NCI-H748 (cell line): Measurements from ENCODE around the gene GLRX.
A peak's percentile ranks its signal among the peaks of the same experiment; 100 is the strongest.

Experiments
- DNase-seq: peaks from one replicate; lab custom pipeline; 2025; ENCODE audit not compliant: unreplicated experiment; lab: John Stamatoyannopoulos, UW

GLRX gene

GRCh38 chr5:95809414-95809960 is 13.0 kb downstream of the GLRX start:
- no peak for DNase-seq

GRCh38 chr5:95808686-95809413 is 13.7 kb downstream of the GLRX start:
- peak; percentile 4 for DNase-seq

- DNase-seq: no peak
Observed at GRCh38 chr5:95808013-95808685, 14.4 kb downstream of the GLRX start.

GRCh38 chr5:95806687-95807086 is 15.8 kb downstream of the GLRX start:
- DNase-seq: no peak

GRCh38 chr5:95804736-95805539 is 17.6 kb downstream of the GLRX start:
- DNase-seq: no peak

- no peak for DNase-seq
Observed at GRCh38 chr5:95803271-95804148, 19.0 kb downstream of the GLRX start.

- DNase-seq: no peak
Observed at GRCh38 chr5:95801961-95802360, 20.6 kb downstream of the GLRX start.

GRCh38 chr5:95801532-95801931 is 21.0 kb downstream of the GLRX start:
- no peak for DNase-seq

GRCh38 chr5:95800553-95800952 is 22.0 kb downstream of the GLRX start:
- DNase-seq: no peak

- DNase-seq: no peak
Observed at GRCh38 chr5:95799191-95799835, 23.2 kb downstream of the GLRX start.

- DNase-seq: no peak
Observed at GRCh38 chr5:95798545-95798944, 24.0 kb downstream of the GLRX start.

GRCh38 chr5:95798048-95798447 is 24.5 kb downstream of the GLRX start:
- DNase-seq: no peak

GRCh38 chr5:95797301-95797700 is 25.2 kb downstream of the GLRX start:
- DNase-seq: no peak

GRCh38 chr5:95794070-95794516 is 28.4 kb downstream of the GLRX start:
- DNase-seq: no peak

GRCh38 chr5:95791751-95792150 is 30.8 kb downstream of the GLRX start:
- no peak for DNase-seq

GRCh38 chr5:95788493-95788892 is 34.0 kb downstream of the GLRX start:
- no peak for DNase-seq

- no peak for DNase-seq
Observed at GRCh38 chr5:95786821-95787418, 35.6 kb downstream of the GLRX start.

GRCh38 chr5:95784514-95785302 is 37.8 kb downstream of the GLRX start:
- DNase-seq: no peak

- no peak for DNase-seq
Observed at GRCh38 chr5:95783661-95784060, 38.9 kb downstream of the GLRX start.
